HEK293T (cell line): Measurements from ENCODE around the gene INPP4B.

Experiments used
- BHLHE40 ChIP-seq: fragments of 450-650 bp; IDR thresholded peaks from 2 replicates; pipeline ENCODE4 v1.6.1; 2016; ENCODE audit warnings: mild to moderate bottlenecking, moderate library complexity, borderline replicate concordance
- FOXM1 ChIP-seq: fragments of 450-650 bp; IDR thresholded peaks from 2 replicates; pipeline ENCODE4 v1.6.1; 2017; ENCODE audit warnings: mild to moderate bottlenecking, borderline replicate concordance
- NFRKB ChIP-seq: fragments of 450-650 bp; IDR thresholded peaks from 2 replicates; pipeline ENCODE4 v1.6.1; 2016; ENCODE audit warnings: mild to moderate bottlenecking, moderate library complexity
- TARDBP ChIP-seq: fragments of 450-650 bp; IDR thresholded peaks from 2 replicates; pipeline ENCODE4 v1.6.1; 2016
- ZNF384 ChIP-seq: fragments of 450-650 bp; IDR thresholded peaks from 2 replicates; pipeline ENCODE4 v1.6.1; 2016

- TF ChIP-seq ZNF384 (no peak), NFRKB (no peak), TARDBP (no peak), FOXM1 (no peak), BHLHE40 (no peak)
These were observed 440.9 kb downstream of the INPP4B start for GRCh38 chr4:142405021-142405694.
